ENCODE results near the gene RERE.

The RERE gene

GRCh38 chr1:8348047-8348776 is 469.2 kb downstream of the RERE start:
- DNase-seq (ENCODE audit: extremely low read depth, low read depth) = no peak
- TF ChIP-seq CTCF (IDR thresholded peaks at IDR 0.05; ENCODE audit: low read depth, low read length) = no peak

GRCh38 chr1:8347635-8348034 is 469.8 kb downstream of the RERE start:
- DNase-seq (ENCODE audit: extremely low read depth, low read depth) = no peak

GRCh38 chr1:8345621-8346415 is 471.6 kb downstream of the RERE start:
- no peak for DNase-seq (ENCODE audit: extremely low read depth, low read depth)
- no peak for TF ChIP-seq CTCF (IDR thresholded peaks at IDR 0.05; ENCODE audit: low read depth, low read length)

More at GRCh38 chr1:8347635-8348034, 469.8 kb downstream of the RERE start:
- no peak for TF ChIP-seq CTCF (IDR thresholded peaks at IDR 0.05; ENCODE audit: low read depth, low read length)

- TF ChIP-seq CTCF (IDR thresholded peaks at IDR 0.05; ENCODE audit: low read depth, low read length) = no peak
- no peak for DNase-seq (ENCODE audit: extremely low read depth, low read depth)
Measured at GRCh38 chr1:8344893-8345507, 472.4 kb downstream of the RERE start.

- no peak for TF ChIP-seq CTCF (IDR thresholded peaks at IDR 0.05; ENCODE audit: low read depth, low read length)
- DNase-seq (ENCODE audit: extremely low read depth, low read depth) = peak; percentile 68
Measured at GRCh38 chr1:8343464-8344001, 473.9 kb downstream of the RERE start.

- no peak for DNase-seq (ENCODE audit: extremely low read depth, low read depth)
- TF ChIP-seq CTCF (IDR thresholded peaks at IDR 0.05; ENCODE audit: low read depth, low read length) = no peak
Measured at GRCh38 chr1:8343044-8343443, 474.4 kb downstream of the RERE start.
